GM19043 (cell line): Measurements from ENCODE around the gene CGGBP1.

ENCODE experiments used
- ATAC-seq: cut with Tn5 transposase; IDR thresholded peaks from one replicate; pipeline ENCODE4 v1.9.1; 2021; ENCODE audit warnings: low read depth; ENCODE audit not compliant: unreplicated experiment

The CGGBP1 gene

GRCh38 chr3:88058581-88059379, at the start of gene CGGBP1, which contains the start of gene ZNF654:
Gene CGGBP1 (minus strand): TSS chr3:88059005. CDS start chr3:88055976, 3,029 bp downstream.
Gene ZNF654 (plus strand): TSS chr3:88059255. CDS start chr3:88059320, 65 bp downstream.
- peak; percentile 92 for ATAC-seq

- no peak for ATAC-seq
Observed at GRCh38 chr3:88105325-88105724, 46.5 kb upstream of the CGGBP1 start.

- ATAC-seq: peak; percentile 70
Observed at GRCh38 chr3:88101142-88101541, 42.3 kb upstream of the CGGBP1 start.

GRCh38 chr3:88093266-88093665, 34.5 kb upstream of the CGGBP1 start:
- ATAC-seq: no peak

GRCh38 chr3:88092270-88092669, 33.5 kb upstream of the CGGBP1 start:
- no peak for ATAC-seq

- no peak for ATAC-seq
Observed at GRCh38 chr3:88090681-88091080, 31.9 kb upstream of the CGGBP1 start.

- no peak for ATAC-seq
Observed at GRCh38 chr3:88084097-88084501, 25.3 kb upstream of the CGGBP1 start.

- no peak for ATAC-seq
Observed at GRCh38 chr3:88082854-88083253, 24.0 kb upstream of the CGGBP1 start.

GRCh38 chr3:88078932-88079331, 20.1 kb upstream of the CGGBP1 start:
- ATAC-seq: no peak

- ATAC-seq: no peak
Observed at GRCh38 chr3:88076712-88077111, 17.9 kb upstream of the CGGBP1 start.

GRCh38 chr3:88075497-88075896, 16.7 kb upstream of the CGGBP1 start:
- ATAC-seq: no peak

GRCh38 chr3:88075072-88075471, 16.3 kb upstream of the CGGBP1 start:
- no peak for ATAC-seq

GRCh38 chr3:88061746-88062145, 2.9 kb upstream of the CGGBP1 start:
- no peak for ATAC-seq

GRCh38 chr3:88059380-88060170, 770 bp upstream of the CGGBP1 start:
- ATAC-seq: no peak

GRCh38 chr3:88058306-88058580, 562 bp downstream of the CGGBP1 start:
- ATAC-seq: peak; percentile 6

GRCh38 chr3:88057630-88058305, 1.0 kb downstream of the CGGBP1 start:
- ATAC-seq: no peak

- no peak for ATAC-seq
Observed at GRCh38 chr3:88046766-88047165, 12.0 kb downstream of the CGGBP1 start.

GRCh38 chr3:88044411-88044810, 14.4 kb downstream of the CGGBP1 start:
- ATAC-seq: no peak

- no peak for ATAC-seq
Observed at GRCh38 chr3:88041005-88041404, 17.8 kb downstream of the CGGBP1 start.

- no peak for ATAC-seq
Observed at GRCh38 chr3:88040529-88040928, 18.3 kb downstream of the CGGBP1 start.

- ATAC-seq: no peak
Observed at GRCh38 chr3:88038566-88038965, 20.2 kb downstream of the CGGBP1 start.
